Astrocyte (in vitro differentiated cells and primary cell): ENCODE data around the gene NKAPL.
"Not testable (repeated sequence)": the region's sequence is repeated elsewhere in the genome, so short reads cannot be mapped to it uniquely, and the experiment has no call there.

Source experiments
- CTCF ChIP-seq: IDR thresholded peaks from 2 replicates; pipeline ENCODE4 v1.5.1; 2011; ENCODE audit warnings: low read depth, mild to moderate bottlenecking, inconsistent platforms, low read length, moderate library complexity; ENCODE audit not compliant: insufficient read depth
- EZH2 ChIP-seq: IDR thresholded peaks from 2 replicates; pipeline ENCODE4 v1.6.1; 2012; ENCODE audit warnings: mild to moderate bottlenecking, low read length, inconsistent platforms; ENCODE audit not compliant: insufficient read depth

GRCh38 chr6:28306363-28306762 lies 47.3 kb downstream of the NKAPL start:
- TF ChIP-seq CTCF, EZH2: not testable (repeated sequence)
